ENCODE results near the gene NEK6.

DNA sequence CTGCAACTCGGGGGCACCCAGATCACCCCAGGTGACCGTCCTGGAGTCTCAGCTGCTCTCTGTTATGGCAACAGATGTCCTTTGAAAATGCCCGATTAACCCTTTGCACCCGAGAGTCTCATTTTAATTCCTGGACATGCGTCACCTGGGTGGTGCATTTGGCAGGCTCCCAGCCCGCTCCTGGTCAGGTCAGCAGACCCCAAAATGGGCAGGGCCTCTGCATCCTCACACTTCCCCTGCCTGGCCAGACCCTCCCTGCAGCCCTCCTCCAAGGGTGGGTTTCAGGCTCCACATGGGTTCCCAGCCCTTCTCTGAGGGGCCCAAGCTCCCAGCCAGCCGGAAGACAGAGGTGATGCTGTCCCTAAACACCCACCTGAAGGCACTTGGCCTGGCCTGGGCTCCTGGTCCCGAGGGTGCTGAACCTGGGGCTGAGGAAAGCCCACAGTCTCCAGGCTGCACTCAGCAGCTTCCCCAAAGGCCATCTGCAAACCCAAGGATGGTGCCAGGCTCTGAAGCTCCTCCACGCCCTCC, 88.1 kb downstream of the NEK6 start:
- TF ChIP-seq, protein P1, sequence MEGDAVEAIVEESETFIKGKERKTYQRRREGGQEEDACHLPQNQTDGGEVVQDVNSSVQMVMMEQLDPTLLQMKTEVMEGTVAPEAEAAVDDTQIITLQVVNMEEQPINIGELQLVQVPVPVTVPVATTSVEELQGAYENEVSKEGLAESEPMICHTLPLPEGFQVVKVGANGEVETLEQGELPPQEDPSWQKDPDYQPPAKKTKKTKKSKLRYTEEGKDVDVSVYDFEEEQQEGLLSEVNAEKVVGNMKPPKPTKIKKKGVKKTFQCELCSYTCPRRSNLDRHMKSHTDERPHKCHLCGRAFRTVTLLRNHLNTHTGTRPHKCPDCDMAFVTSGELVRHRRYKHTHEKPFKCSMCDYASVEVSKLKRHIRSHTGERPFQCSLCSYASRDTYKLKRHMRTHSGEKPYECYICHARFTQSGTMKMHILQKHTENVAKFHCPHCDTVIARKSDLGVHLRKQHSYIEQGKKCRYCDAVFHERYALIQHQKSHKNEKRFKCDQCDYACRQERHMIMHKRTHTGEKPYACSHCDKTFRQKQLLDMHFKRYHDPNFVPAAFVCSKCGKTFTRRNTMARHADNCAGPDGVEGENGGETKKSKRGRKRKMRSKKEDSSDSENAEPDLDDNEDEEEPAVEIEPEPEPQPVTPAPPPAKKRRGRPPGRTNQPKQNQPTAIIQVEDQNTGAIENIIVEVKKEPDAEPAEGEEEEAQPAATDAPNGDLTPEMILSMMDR (conservative IDR thresholded peaks at IDR 0.05), result no peak
- no peak for TF ChIP-seq ZFX (IDR thresholded peaks at IDR 0.05)

All from C4-2B (cell line).